GM21717 (cell line): Measurements from ENCODE around the gene SLAMF1.
"Not testable (repeated sequence)": the region's sequence is repeated elsewhere in the genome, so short reads cannot be mapped to it uniquely, and the experiment has no call there.

ENCODE experiments used
- ATAC-seq: cut with Tn5 transposase; IDR thresholded peaks from one replicate; pipeline ENCODE4 v1.9.1; 2021; ENCODE audit warnings: mild to moderate bottlenecking, moderate library complexity; ENCODE audit not compliant: unreplicated experiment

Gene SLAMF1

DNA sequence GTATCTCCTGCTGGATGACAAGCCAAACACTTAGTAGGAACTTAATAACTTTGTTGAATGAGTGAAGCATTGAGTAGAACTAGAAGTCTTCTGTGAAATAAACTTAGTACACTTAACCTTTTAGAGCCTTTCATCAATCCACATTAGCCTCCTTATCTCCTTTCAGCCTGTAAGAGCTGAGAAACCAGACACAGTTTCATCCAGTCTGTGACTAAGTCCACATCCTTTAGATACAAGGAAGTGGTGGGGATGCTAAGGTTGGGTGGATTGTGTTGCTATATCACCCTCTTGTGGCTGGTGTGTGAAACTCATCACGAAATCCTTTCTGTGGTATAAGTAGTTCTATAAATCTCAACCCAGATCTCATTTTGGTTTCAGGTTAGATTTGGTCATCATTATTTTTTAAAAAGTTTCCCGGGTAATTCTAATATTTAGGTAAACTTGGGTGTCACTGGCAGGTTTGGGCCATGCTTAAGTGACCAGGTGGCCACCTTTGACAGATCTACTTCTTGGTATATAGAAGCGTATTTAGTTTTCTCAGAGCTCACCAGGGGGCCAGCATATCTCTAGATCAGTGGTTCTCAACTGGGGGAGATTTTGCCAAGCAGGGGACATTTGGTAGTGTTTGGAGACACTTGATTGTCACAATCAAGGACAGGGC lies 39.7 kb downstream of the SLAMF1 start:
- ATAC-seq, result no peak

GRCh38 chr1:160606611-160607010 lies 40.2 kb downstream of the SLAMF1 start:
- ATAC-seq, result no peak

GRCh38 chr1:160605792-160606479 lies 40.9 kb downstream of the SLAMF1 start:
- no peak for ATAC-seq

- ATAC-seq, result no peak
Measured at GRCh38 chr1:160605205-160605604, 41.6 kb downstream of the SLAMF1 start.

GRCh38 chr1:160597705-160598104 lies 49.1 kb downstream of the SLAMF1 start:
- no peak for ATAC-seq

GRCh38 chr1:160597051-160597450 lies 49.8 kb downstream of the SLAMF1 start:
- no peak for ATAC-seq

DNA sequence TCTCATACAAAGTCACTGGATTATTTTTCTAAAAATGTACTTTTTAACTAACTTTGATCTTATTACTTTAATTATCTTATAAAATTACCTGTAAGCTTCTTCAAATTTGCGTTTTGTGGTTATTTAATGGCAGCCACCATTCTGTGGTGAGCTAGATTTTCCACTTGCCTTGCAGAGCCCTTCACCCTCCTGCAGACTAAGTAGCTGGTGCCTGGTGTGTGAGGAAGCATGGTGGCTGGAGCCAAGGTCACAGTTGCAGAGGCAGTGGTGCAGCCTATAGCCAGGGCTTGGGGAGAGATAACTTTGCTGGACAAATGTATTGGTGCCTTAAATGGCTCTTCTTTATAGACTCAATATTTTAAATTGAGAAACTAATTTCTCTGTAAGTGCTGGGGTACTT lies 56.4 kb downstream of the SLAMF1 start:
- ATAC-seq, result no peak

GRCh38 chr1:160588468-160588867 lies 58.4 kb downstream of the SLAMF1 start:
- ATAC-seq, result no peak

DNA sequence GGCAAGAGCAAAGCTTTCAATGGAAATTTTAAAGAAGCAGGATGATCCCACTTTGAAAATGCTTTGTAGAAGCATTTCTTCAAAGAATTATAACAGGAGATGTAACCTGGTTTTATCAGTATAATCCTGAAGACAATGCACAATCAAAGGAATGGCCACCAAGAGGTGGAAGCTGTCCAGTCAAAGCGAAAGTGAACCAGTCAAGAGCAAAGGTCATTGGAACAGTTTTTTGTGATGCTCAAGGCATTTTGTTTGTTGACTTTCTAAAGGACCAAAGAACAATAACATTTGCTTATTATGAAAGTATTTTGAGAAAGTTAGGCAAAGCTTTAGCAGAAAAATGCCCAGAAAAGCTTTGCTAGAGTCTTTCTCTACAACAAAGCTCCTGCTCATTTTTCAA lies 62.1 kb downstream of the SLAMF1 start:
- no peak for ATAC-seq

DNA sequence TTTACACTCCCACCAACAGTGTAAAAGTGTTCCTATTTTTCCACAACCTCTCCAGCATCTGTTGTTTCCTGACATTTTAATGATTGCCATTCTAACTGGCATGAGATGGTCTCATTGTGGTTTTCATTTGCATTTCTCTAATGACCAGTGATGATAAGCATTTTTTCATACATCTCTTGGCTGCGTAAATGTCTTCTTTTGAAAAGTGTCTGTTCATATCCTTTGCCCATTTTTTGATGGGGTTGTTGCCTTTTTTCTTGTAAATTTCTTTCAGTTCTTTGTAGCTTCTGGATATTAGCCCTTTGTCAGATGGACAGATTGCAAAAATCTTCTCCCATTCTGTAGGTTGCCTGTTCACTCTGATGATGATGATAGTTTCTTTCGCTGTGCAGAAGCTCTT lies 63.9 kb downstream of the SLAMF1 start:
- not testable (repeated sequence) for ATAC-seq

DNA sequence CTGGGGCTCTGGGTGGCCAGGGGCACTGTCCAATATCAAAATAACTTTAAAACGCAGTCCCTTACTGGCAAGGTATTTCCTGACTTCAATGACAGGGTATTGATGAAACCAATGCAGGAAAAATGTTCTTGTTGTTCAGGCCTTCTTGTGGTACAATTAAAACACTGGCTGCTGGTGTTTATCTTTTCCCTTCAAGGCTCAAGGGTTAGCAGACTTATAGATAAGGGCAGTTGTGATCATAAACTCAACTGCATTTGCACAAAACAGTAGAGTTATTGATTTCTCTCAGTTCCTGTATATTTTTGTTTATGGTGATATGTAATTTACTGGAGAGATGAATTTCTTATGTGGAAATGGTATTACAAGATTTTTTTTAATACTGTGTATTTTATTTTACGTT lies 64.9 kb downstream of the SLAMF1 start:
- no peak for ATAC-seq

GRCh38 chr1:160580221-160580812 lies 66.5 kb downstream of the SLAMF1 start:
- ATAC-seq, result no peak

DNA sequence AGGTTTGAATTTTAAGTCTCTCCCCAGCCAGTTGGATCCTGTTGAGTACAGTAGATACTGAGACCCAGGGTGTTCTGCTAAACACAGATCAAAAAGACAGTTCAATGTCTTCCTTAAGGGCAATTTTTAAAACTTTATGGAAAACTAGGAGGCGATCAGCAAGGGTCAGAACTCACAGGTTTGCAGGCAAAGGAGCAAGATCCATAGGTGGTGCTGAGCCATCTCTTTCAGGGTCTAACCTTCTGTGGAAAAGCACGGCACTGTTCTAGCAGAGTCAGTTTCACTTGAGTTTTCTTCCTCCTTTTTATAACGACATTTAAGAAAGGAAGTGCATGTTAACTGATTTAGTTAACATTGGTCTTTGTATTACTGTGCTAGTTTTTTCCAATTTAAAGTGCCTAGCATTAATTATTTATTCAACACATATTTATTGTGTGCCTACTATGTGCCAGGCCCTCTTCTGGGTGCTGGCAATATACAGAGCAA lies 67.6 kb downstream of the SLAMF1 start, which contains the start of gene CD84:
Gene CD84, minus strand, starts transcription at position 281 of the 486 bp plus-strand sequence. Its CDS starts 59 bp downstream, at position 222.
- ATAC-seq, result no peak

DNA sequence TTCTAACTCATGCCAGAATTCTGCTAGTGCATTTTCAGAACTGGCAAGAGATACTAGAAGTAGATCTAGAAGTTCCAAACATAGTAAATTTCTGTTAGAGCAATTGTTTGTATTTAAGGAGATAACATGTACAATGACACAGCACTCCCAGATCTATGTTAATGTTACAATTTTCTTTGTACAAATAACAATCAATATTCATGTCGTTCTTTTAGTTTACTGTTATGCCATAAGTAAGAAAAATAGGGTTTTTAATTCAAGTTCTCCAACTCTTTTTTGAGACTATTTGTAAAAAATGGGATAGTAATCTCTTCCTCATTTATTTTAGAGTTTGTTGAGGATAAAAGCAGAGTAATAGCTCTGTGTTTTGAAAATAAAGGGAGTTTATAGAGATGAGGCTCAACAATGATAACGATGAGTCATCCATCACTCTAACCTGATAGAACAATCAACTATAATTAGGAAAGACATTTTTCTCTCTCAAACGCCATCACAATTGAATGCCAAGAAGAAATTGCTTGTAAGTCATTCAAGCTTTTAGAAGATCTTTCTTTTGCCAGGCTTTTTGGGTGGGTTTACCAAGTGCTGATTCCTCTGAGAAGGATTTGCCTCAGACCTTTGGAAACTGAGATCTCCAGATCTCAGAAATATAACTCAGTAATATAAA lies 68.2 kb downstream of the SLAMF1 start:
- no peak for ATAC-seq

GRCh38 chr1:160578175-160578524 lies 68.7 kb downstream of the SLAMF1 start:
- ATAC-seq, result no peak

DNA sequence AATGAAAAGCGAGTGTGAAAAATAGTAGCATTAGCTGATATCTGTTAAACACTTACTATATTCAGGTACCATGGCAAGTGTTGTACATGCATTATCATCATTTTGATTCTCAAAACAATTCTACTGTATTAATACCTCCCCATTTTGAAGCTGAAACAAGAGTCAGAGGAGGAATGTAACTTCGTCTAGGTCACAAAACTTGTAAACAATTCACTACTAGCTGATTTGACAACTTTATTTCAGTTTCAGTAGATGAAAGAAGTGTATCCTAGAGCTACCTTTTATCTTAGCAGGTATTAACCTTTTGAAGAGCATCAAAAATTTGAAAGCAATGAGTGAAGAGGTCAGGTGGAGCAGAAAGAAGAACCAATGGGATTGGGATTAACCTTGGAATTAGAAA lies 69.2 kb downstream of the SLAMF1 start:
- no peak for ATAC-seq

- no peak for ATAC-seq
Measured at GRCh38 chr1:160576884-160577283, 70.0 kb downstream of the SLAMF1 start.

DNA sequence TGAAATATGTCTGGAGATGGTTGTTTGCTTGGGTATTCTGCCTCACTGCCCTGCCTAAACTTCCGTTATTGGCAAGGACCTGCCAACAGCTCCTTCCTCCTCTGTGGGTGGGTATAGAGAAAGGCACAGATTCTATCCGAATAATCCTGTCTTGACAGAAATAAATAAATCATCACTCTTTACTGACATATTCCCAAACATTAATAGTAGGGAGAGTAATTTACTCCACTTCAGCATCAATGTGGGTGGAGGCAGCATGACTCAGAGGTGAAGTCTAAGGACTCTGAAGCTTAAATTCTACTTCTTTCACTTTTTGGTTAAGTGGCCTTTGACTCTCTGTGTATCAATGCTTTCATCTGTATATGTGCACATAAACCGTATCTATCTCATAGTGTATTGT lies 70.5 kb downstream of the SLAMF1 start:
- ATAC-seq, result no peak

DNA sequence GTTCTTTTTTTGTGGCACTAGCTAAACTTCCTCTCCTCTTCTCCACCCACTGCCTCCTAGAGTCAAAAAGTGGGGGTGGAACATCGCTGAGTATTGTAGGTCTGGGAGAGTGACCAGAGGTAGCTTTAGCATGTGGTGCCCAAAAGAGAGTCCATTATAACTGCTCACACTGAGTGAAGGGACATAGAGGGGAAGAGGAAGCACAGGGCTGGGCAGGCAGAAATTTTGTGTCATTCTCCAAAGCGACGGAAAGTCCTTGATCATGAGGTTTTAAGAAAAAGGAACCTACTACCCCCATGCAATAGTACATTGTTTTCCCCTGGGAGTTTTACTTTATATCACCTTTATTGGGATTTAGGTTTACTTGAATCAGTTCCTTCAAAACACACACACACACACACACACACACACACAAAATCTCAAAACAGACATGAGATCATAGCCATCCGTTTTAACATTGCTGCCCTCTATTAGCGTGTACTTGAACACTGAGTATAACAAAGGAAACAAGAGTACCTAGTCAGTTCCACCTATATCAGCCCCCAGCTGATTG lies 71.7 kb downstream of the SLAMF1 start:
- ATAC-seq, result no peak

DNA sequence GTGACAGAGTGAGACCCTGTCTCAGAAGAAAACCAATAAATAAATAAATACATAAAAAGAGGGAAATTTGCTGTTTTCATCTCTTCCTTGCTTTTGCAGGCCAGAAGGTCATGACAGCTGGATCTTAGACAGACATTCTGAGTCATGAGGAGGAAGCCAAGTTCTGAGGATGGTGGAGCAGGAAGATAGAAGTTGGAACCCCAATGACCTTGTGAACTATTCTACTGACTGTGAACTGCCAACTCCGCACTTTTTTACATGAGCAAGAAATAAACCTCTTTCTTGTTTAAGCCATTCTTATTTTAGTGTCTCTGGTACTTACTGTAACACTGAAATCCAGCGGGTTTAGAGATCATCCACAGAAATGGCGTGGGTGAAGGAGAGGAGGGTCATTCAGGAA lies 76.0 kb downstream of the SLAMF1 start:
- no peak for ATAC-seq

GRCh38 chr1:160569806-160570205 lies 77.0 kb downstream of the SLAMF1 start:
- ATAC-seq, result no peak
